ENCODE measurements around the gene ADAD2.

DNA sequence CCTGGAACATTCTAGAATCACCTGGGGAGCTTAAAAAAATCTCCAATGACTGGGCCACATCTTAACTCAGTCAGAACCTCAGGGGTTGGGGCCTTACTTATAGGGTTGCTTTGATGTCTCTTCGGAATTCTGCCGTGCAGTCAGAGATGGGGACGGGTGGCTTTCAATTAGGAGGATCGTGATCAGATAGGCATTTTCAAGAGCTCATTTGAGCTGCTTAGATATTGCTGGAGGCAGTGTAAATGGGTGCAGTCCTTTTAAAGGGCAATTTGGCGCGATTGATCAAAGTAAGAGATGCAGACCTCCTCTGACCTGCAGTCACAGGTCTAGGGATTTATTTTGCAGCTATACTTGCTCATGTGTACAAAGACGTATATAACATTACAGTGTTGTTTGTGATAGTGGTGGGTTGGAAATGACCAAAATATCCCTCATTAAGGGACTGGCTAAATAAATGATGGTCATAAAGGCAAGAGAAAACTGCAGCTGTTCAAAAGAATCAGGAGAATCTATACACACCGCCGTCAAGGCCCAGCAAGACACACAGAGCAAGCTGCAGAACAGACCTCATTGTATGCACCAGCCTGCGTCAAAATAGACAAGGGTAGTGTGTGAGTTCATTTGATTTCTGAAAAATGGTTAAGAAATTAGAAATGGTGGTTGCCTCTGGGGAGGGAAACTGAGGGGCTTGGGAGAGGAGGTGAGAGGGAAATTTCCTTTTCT is 55.2 kb downstream of the ADAD2 start:
- TF ChIP-seq ZNF140 (tag by site-specific recombination; IDR thresholded peaks at IDR 0.05) = no peak
- TF ChIP-seq, protein P1, sequence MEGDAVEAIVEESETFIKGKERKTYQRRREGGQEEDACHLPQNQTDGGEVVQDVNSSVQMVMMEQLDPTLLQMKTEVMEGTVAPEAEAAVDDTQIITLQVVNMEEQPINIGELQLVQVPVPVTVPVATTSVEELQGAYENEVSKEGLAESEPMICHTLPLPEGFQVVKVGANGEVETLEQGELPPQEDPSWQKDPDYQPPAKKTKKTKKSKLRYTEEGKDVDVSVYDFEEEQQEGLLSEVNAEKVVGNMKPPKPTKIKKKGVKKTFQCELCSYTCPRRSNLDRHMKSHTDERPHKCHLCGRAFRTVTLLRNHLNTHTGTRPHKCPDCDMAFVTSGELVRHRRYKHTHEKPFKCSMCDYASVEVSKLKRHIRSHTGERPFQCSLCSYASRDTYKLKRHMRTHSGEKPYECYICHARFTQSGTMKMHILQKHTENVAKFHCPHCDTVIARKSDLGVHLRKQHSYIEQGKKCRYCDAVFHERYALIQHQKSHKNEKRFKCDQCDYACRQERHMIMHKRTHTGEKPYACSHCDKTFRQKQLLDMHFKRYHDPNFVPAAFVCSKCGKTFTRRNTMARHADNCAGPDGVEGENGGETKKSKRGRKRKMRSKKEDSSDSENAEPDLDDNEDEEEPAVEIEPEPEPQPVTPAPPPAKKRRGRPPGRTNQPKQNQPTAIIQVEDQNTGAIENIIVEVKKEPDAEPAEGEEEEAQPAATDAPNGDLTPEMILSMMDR (tag by site-specific recombination; IDR thresholded peaks at IDR 0.05) = no peak
- TF ChIP-seq, protein P2, sequence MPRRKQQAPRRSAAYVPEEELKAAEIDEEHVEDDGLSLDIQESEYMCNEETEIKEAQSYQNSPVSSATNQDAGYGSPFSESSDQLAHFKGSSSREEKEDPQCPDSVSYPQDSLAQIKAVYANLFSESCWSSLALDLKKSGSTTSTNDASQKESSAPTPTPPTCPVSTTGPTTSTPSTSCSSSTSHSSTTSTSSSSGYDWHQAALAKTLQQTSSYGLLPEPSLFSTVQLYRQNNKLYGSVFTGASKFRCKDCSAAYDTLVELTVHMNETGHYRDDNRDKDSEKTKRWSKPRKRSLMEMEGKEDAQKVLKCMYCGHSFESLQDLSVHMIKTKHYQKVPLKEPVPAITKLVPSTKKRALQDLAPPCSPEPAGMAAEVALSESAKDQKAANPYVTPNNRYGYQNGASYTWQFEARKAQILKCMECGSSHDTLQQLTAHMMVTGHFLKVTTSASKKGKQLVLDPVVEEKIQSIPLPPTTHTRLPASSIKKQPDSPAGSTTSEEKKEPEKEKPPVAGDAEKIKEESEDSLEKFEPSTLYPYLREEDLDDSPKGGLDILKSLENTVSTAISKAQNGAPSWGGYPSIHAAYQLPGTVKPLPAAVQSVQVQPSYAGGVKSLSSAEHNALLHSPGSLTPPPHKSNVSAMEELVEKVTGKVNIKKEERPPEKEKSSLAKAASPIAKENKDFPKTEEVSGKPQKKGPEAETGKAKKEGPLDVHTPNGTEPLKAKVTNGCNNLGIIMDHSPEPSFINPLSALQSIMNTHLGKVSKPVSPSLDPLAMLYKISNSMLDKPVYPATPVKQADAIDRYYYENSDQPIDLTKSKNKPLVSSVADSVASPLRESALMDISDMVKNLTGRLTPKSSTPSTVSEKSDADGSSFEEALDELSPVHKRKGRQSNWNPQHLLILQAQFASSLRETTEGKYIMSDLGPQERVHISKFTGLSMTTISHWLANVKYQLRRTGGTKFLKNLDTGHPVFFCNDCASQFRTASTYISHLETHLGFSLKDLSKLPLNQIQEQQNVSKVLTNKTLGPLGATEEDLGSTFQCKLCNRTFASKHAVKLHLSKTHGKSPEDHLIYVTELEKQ (tag by site-specific recombination; IDR thresholded peaks at IDR 0.05; ENCODE audit: borderline replicate concordance) = no peak
- TF ChIP-seq ZNF133 (tag by site-specific recombination; IDR thresholded peaks at IDR 0.05) = no peak
- TF ChIP-seq, protein P3, sequence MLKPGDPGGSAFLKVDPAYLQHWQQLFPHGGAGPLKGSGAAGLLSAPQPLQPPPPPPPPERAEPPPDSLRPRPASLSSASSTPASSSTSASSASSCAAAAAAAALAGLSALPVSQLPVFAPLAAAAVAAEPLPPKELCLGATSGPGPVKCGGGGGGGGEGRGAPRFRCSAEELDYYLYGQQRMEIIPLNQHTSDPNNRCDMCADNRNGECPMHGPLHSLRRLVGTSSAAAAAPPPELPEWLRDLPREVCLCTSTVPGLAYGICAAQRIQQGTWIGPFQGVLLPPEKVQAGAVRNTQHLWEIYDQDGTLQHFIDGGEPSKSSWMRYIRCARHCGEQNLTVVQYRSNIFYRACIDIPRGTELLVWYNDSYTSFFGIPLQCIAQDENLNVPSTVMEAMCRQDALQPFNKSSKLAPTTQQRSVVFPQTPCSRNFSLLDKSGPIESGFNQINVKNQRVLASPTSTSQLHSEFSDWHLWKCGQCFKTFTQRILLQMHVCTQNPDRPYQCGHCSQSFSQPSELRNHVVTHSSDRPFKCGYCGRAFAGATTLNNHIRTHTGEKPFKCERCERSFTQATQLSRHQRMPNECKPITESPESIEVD (tag by site-specific recombination; IDR thresholded peaks at IDR 0.05) = no peak
- TF ChIP-seq, protein P4, sequence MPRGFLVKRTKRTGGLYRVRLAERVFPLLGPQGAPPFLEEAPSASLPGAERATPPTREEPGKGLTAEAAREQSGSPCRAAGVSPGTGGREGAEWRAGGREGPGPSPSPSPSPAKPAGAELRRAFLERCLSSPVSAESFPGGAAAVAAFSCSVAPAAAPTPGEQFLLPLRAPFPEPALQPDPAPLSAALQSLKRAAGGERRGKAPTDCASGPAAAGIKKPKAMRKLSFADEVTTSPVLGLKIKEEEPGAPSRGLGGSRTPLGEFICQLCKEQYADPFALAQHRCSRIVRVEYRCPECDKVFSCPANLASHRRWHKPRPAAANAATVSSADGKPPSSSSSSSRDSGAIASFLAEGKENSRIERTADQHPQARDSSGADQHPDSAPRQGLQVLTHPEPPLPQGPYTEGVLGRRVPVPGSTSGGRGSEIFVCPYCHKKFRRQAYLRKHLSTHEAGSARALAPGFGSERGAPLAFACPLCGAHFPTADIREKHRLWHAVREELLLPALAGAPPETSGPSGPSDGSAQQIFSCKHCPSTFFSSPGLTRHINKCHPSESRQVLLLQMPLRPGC (tag by site-specific recombination; IDR thresholded peaks at IDR 0.05) = no peak
- TF ChIP-seq, protein P5, sequence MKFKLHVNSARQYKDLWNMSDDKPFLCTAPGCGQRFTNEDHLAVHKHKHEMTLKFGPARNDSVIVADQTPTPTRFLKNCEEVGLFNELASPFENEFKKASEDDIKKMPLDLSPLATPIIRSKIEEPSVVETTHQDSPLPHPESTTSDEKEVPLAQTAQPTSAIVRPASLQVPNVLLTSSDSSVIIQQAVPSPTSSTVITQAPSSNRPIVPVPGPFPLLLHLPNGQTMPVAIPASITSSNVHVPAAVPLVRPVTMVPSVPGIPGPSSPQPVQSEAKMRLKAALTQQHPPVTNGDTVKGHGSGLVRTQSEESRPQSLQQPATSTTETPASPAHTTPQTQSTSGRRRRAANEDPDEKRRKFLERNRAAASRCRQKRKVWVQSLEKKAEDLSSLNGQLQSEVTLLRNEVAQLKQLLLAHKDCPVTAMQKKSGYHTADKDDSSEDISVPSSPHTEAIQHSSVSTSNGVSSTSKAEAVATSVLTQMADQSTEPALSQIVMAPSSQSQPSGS (tag by site-specific recombination; IDR thresholded peaks at IDR 0.05; ENCODE audit: low read depth) = no peak
- no peak for TF ChIP-seq ZNF776 (tag by site-specific recombination; IDR thresholded peaks at IDR 0.05; ENCODE audit: borderline replicate concordance)

All from HEK293 (cell line).